Nephron (organoid): ENCODE results near the gene CFAP206.

Source experiments
- H3K27ac Mint-ChIP-seq, 3 experiments: 2 replicates each; pipeline ENCODE4 v1.8.0; 2020; ENCODE audit warnings: mixed read lengths in 3 of 3, mild to moderate bottlenecking in 2 of 3, moderate library complexity in 1 of 3
- H3K27me3 Mint-ChIP-seq: 2 replicates; pipeline ENCODE4 v1.8.0; 2021; ENCODE audit warnings: low read depth, mild to moderate bottlenecking, moderate library complexity, mixed read lengths
- H3K36me3 Mint-ChIP-seq: 2 replicates; pipeline ENCODE4 v1.8.0; 2020; ENCODE audit warnings: low read depth, mixed read lengths
- H3K4me1 Mint-ChIP-seq: 2 replicates; pipeline ENCODE4 v1.8.0; 2020; ENCODE audit warnings: mixed read lengths
- H3K4me3 Mint-ChIP-seq, 3 experiments: 2 replicates each; pipeline ENCODE4 v1.8.0; 2020; ENCODE audit warnings: mild to moderate bottlenecking in 3 of 3, mixed read lengths in 3 of 3, moderate library complexity in 2 of 3
- H3K9me3 Mint-ChIP-seq: 2 replicates; pipeline ENCODE4 v1.8.0; 2020; ENCODE audit warnings: mixed read lengths
- CTCF ChIP-seq, 3 experiments: fragments of 200-600 bp; sonication (generic); IDR thresholded peaks; one replicate each; pipeline ENCODE4 v1.5.0; 2021; ENCODE audit warnings: antibody characterized with exemption in 3 of 3; ENCODE audit not compliant: unreplicated experiment in 3 of 3

The CFAP206 gene

GRCh38 chr6:87375315-87375714 lies 32.5 kb upstream of the CFAP206 start:
- Mint-ChIP-seq H3K27ac (no peak overlapping the region), H3K27me3 (no peaks in the 10 kb centered on the region), H3K4me3 (no peak overlapping the region), H3K36me3 (peaks cover 8% of the 10 kb centered on the region), H3K9me3 (no peaks in the 10 kb centered on the region), H3K4me1 (no peaks in the 10 kb centered on the region)
- TF ChIP-seq CTCF (IDR thresholded peaks at IDR 0.05; ENCODE audit: unreplicated experiment in 3 of 3), result no peak

- no peaks in the 10 kb centered on the region for H3K27me3 Mint-ChIP-seq
Measured at GRCh38 chr6:87376643-87377042, 31.1 kb upstream of the CFAP206 start.

DNA sequence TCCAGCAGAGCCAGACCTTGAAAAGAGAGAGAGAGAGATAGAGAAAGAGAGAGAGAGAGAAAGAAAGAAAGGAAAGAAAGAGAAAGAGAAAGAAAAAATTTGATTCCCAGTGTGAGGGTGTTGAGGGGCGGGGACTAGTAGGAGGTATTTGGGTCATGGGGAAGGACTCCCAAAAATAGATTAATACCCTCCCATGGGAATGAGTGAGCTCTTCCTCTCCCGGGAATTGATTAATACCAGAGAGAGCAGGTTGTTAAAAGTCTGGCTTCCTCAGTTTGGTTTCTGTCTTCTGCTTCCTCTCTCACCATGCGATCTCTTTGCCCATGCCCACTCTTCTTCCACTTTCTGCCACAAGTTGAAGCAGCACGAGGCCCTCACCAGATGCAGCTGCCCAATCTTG lies 28.8 kb upstream of the CFAP206 start:
- peaks cover 3% of the 10 kb centered on the region for H3K36me3 Mint-ChIP-seq
- no peak overlapping the region for H3K4me3 Mint-ChIP-seq
- H3K27ac Mint-ChIP-seq, result no peak overlapping the region
- no peaks in the 10 kb centered on the region for H3K9me3 Mint-ChIP-seq
- TF ChIP-seq CTCF (IDR thresholded peaks at IDR 0.05; ENCODE audit: unreplicated experiment in 3 of 3), result no peak
- H3K4me1 Mint-ChIP-seq, result no peaks in the 10 kb centered on the region
- no peaks in the 10 kb centered on the region for H3K27me3 Mint-ChIP-seq

More at GRCh38 chr6:87376643-87377042, 31.1 kb upstream of the CFAP206 start:
- Mint-ChIP-seq H3K27ac (no peak overlapping the region), H3K4me1 (no peaks in the 10 kb centered on the region), H3K36me3 (peaks cover 8% of the 10 kb centered on the region), H3K9me3 (no peaks in the 10 kb centered on the region), H3K4me3 (no peak overlapping the region)
- TF ChIP-seq CTCF (IDR thresholded peaks at IDR 0.05; ENCODE audit: unreplicated experiment in 3 of 3), result no peak

DNA sequence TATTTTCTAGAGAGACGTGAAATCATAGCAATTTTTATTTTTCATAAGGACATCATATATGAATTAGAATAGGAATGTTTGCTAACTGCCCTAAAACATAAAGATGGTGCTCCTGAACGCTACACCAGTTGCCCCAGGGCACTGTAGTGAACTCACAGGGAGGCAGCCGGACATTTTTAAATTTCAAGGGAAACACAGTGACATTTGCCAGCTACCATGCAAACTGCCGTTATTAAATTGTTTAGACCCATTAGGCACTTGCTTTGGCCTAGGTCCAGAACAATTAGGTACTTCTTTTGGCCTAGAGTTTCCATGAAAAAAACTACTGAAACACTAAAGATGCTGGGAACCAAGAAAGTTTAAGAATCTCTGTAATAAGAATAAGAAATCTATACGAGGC lies 24.9 kb upstream of the CFAP206 start:
- H3K27ac Mint-ChIP-seq, result no peak overlapping the region
- no peaks in the 10 kb centered on the region for H3K4me1 Mint-ChIP-seq
- H3K36me3 Mint-ChIP-seq, result no peaks in the 10 kb centered on the region
- H3K4me3 Mint-ChIP-seq, result no peak overlapping the region
- no peaks in the 10 kb centered on the region for H3K27me3 Mint-ChIP-seq
- TF ChIP-seq CTCF (IDR thresholded peaks at IDR 0.05; ENCODE audit: unreplicated experiment in 3 of 3), result no peak
- no peaks in the 10 kb centered on the region for H3K9me3 Mint-ChIP-seq

- no peaks in the 10 kb centered on the region for H3K27me3 Mint-ChIP-seq
- H3K4me3 Mint-ChIP-seq, result no peak overlapping the region
- no peaks in the 10 kb centered on the region for H3K4me1 Mint-ChIP-seq
- no peak for TF ChIP-seq CTCF (IDR thresholded peaks at IDR 0.05; ENCODE audit: unreplicated experiment in 3 of 3)
- H3K9me3 Mint-ChIP-seq, result no peaks in the 10 kb centered on the region
- H3K27ac Mint-ChIP-seq, result no peak overlapping the region
- H3K36me3 Mint-ChIP-seq, result no peaks in the 10 kb centered on the region
Measured at GRCh38 chr6:87384038-87384437, 23.7 kb upstream of the CFAP206 start.

- Mint-ChIP-seq H3K27ac (no peak overlapping the region), H3K4me3 (no peak overlapping the region), H3K9me3 (no peaks in the 10 kb centered on the region), H3K27me3 (no peaks in the 10 kb centered on the region), H3K4me1 (no peaks in the 10 kb centered on the region), H3K36me3 (no peaks in the 10 kb centered on the region)
- TF ChIP-seq CTCF (IDR thresholded peaks at IDR 0.05; ENCODE audit: unreplicated experiment in 3 of 3), result no peak
Measured at GRCh38 chr6:87384449-87384848, 23.3 kb upstream of the CFAP206 start.
